SHP77 treated with DMSO at 0.1 percent for 48 hours (cell line): ENCODE measurements around the gene TANGO2.

Experiments
- DNase-seq: peaks from one replicate; lab custom pipeline; 2025; lab: John Stamatoyannopoulos, UW

TANGO2 gene, protein sequence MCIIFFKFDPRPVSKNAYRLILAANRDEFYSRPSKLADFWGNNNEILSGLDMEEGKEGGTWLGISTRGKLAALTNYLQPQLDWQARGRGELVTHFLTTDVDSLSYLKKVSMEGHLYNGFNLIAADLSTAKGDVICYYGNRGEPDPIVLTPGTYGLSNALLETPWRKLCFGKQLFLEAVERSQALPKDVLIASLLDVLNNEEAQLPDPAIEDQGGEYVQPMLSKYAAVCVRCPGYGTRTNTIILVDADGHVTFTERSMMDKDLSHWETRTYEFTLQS

DNA sequence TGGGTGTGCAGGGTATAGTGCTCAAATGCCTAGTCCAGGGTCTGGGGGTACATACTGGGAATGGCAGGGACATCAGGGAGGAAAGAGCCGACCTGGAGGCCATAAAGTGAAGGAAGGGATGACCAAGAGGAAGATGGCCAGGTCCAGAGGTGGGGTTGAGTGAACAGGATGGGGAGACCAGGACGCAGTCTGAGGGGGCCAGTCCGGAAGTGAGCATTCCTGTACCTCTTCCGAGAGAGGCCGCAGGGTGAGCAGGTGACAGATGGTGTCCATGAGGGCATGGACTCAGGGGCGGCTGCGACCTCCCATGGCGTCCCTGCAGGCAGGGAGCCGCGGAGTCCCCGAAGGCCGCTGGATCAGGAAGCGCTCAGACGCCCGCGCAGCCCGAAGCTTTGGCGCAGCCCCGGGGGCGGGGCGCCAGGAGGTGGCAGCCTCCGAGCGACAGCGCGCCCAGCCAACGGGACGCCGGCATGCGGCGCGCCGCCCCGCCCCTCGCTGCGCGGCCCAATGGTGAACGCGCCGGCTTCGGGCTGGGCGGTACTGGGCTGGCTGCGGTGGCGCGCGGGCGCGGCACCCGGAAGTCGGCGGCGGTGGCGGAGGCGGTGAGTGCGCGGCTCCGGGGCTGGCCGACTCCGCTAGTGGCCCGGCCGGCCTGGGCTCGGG is at the start of gene TANGO2:
Gene TANGO2 (plus strand): TSS at position 578 of the 663 bp plus-strand sequence. CDS start 15,689 bp downstream, outside the sequence.
- DNase-seq: peak; percentile 67

GRCh38 chr22:19971276-19972124 is 49.4 kb upstream of the TANGO2 start:
- DNase-seq: no peak

DNA sequence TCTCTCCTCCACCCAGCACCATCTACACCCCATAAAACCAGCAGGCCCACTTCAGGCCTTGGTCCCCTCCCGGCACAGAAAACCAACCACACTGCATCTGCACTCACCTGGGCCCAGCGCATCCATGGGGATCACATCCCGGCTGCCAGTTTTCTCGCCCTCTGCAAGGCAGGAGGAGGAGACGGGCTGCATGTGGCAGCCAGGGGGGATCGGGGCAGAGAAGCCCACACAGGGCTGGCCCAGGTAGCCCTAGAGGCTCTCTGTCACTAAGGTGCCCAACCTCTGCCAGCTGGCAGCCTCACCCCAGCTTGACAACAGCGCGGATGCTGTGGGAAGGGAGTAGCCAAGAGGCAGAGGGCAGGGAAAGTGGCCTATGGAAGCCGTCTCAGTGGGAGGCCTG is 48.7 kb upstream of the TANGO2 start:
- DNase-seq: no peak

DNA sequence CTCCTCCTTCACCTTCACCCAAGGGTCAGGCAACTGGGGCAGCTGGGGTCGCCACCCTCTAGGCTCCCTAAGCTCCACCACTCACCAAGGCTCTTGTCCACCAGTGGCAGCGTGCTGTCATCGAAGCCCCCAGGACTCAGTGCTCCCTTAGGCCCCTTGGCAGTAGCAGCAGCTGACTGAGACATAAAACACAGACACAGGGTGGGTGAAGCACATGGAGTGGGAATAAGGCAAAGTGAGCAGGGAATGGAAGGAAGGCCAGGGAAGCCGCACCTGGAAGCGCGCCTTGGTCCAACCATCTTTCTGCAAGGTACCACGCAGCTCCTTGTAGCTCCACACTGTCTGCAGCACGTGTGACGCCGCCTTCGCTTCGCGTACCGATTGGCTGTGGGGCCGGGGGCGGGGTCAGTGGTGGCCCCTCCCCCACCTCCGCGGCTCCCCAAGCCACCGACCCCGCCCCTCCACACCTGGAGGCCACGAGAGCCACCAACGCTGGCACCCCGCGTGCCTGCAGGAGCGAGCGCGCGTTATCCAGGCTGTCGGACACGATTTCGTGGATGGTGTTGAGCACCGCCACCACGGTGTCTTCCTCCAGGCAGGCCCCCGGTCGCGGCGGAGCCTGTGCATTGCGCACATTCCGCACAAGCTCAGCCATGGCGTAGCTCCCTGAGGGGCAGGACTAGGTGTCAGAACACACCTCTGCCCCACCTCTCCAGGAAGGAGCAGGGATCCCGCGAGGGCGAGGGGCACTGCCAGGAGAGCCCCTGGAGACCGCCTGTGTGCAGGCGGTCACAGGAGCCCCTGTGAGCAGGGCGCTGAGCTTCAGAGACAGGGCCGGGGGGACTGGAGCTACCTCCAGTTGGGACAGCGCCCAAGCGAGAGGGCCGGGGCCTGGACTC is 48.0 kb upstream of the TANGO2 start:
- DNase-seq: no peak

DNA sequence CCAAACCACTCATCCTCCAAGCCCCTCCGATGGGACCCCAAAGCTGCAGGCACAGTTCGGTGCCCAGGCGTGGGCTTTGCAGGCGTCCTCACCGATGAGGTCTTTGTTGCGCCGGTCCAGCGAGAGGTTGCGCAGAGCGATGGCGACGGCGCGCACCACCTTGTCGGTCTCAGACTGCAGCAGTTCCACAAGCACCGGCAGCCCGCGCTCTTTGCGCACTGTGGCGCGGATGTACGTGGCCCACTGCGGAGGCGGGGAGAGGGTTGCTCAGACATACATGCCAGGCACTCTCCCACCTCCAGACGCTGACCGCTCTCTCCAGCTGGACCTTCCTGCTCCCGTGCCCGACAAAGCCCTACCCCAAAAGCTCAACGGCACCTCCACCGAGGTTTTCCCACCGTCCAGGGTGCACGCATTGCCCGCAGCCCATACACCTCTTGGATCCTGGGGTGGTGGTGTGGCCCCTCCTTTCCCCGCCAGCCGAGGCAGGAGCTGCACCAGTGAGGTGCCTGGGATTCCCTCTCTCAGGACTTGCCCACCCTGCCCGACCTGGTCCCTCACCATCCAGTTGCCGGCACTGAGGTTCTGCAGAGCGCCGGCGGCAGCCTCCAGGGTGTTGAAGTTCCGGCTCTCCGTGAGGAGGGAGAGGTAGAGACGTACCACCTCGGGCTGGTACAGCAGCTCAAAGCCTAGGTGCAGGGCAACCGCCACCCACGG is 47.2 kb upstream of the TANGO2 start:
- DNase-seq: no peak

GRCh38 chr22:19974268-19974861 is 46.5 kb upstream of the TANGO2 start:
- peak; percentile 86 for DNase-seq

- no peak for DNase-seq
Measured at GRCh38 chr22:19974935-19975706, 45.8 kb upstream of the TANGO2 start.

- DNase-seq: no peak
Measured at GRCh38 chr22:19975707-19976035, 45.2 kb upstream of the TANGO2 start.

- DNase-seq: no peak
Measured at GRCh38 chr22:19976671-19977070, 44.2 kb upstream of the TANGO2 start.

GRCh38 chr22:19977296-19978243 is 43.3 kb upstream of the TANGO2 start:
- DNase-seq: no peak

GRCh38 chr22:19978748-19979147 is 42.2 kb upstream of the TANGO2 start:
- no peak for DNase-seq

- no peak for DNase-seq
Measured at GRCh38 chr22:19979712-19980493, 41.0 kb upstream of the TANGO2 start.

DNA sequence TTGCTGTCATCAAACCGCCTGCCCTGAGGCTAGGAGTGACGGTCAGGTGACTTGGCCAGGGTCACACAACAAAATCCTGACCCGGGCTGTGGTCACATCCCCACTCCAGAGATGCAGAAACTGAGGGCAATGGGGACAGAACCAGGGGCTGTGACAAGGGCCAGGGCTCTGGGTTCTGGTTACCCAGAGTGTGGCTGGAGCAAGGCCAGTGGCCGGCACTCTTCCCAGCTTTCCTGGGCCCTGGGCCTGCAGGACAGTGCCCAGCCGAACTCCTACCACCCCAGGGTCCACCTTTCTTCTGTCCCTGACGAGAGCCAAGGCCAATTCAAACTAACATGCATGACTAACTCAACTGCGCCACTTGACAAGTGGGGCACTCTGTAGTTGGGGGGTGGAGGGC is 40.1 kb upstream of the TANGO2 start:
- DNase-seq: no peak

DNA sequence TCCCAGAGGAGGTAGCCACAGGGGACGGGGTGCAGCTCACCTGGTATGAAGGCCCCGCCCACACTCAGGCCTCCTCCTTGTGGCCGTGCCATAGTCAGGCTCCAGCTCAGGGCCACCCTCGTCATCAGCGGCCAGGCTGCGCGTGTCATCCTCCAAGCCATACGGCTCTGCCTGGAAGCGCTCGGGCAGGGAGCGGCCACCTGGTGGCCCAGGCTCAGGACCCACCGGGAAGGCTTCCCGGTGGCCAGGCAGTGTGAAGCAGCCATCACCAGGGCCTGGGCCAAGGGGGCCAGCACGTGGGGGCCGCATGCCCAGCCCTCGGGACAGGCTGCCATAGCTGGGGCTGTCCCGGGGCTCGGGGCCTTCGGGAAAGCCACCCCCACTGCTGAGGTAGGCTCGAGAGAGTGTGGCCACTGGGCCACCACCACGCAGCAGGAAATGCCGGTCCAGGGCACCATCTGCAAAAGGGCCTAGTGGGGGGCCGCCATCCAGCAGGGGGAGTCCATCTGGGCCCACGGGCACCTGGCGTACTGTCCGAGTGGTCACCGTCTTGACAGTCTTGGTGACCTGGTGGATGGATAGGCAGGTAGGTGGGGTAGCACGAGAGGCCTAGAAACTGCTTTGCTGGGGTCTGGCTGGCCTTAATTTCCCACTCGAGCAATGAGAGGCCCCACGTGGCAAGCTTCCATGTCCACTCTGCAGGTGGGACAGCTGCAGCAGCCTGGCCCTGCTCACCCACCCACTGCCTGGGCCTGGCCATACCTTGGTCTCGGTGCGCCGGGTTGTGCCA is 39.5 kb upstream of the TANGO2 start:
- DNase-seq: no peak

GRCh38 chr22:19981961-19982920 is 38.7 kb upstream of the TANGO2 start:
- DNase-seq: no peak

DNA sequence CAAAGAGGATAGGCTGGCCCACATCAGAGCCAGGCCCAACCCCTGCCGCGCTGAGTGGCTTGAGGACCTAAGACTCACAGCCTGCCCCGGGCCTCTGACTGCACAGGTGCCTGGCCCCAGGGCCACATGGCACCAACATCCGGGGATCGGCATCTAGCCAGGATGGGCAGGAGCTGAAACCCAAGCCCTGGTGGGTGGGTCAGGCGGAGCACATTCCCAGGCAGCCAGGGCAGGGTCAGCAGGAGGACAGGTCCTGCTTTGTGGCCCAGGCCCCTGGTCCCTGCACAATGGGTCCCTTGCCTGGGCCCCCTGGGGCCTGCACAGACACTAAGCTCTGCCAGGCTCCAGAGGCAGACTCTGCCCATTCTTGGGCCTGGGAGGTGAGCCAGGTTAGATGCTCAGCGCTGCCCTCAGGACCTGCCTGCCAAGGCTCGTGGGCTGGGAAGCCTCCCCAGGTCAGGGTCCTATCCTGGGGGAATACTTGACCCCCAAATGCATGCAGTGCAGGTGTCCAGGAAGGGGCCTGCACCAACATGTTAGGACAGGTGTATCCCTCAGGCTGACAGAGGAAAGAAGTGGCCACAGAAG is 37.8 kb upstream of the TANGO2 start:
- DNase-seq: no peak
